ENCODE measurements around the gene HIVEP1.

HIVEP1 gene

GRCh38 chr6:12163744-12164507 is 151.8 kb downstream of the HIVEP1 start:
- TF ChIP-seq, protein P1, sequence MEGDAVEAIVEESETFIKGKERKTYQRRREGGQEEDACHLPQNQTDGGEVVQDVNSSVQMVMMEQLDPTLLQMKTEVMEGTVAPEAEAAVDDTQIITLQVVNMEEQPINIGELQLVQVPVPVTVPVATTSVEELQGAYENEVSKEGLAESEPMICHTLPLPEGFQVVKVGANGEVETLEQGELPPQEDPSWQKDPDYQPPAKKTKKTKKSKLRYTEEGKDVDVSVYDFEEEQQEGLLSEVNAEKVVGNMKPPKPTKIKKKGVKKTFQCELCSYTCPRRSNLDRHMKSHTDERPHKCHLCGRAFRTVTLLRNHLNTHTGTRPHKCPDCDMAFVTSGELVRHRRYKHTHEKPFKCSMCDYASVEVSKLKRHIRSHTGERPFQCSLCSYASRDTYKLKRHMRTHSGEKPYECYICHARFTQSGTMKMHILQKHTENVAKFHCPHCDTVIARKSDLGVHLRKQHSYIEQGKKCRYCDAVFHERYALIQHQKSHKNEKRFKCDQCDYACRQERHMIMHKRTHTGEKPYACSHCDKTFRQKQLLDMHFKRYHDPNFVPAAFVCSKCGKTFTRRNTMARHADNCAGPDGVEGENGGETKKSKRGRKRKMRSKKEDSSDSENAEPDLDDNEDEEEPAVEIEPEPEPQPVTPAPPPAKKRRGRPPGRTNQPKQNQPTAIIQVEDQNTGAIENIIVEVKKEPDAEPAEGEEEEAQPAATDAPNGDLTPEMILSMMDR (IDR thresholded peaks at IDR 0.05; ENCODE audit: low read depth, low read length): no peak
- no peak for TF ChIP-seq MYC (IDR thresholded peaks at IDR 0.05; ENCODE audit: low read depth, low read length)
- TF ChIP-seq POLR2A (IDR thresholded peaks at IDR 0.05; ENCODE audit: extremely low read depth, insufficient read length): no peak
- TF ChIP-seq, protein P2, sequence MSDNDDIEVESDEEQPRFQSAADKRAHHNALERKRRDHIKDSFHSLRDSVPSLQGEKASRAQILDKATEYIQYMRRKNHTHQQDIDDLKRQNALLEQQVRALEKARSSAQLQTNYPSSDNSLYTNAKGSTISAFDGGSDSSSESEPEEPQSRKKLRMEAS (IDR thresholded peaks at IDR 0.05; ENCODE audit: low read depth, low read length): no peak
- no peak overlapping the region for H3K4me3 ChIP-seq (ENCODE audit: low read depth, low read length)
- no peak for DNase-seq (ENCODE audit: low read depth)

- no peak overlapping the region for H3K4me3 ChIP-seq (ENCODE audit: low read depth, low read length)
- TF ChIP-seq MYC (IDR thresholded peaks at IDR 0.05; ENCODE audit: low read depth, low read length) (no peak), POLR2A (IDR thresholded peaks at IDR 0.05; ENCODE audit: extremely low read depth, insufficient read length) (no peak)
- TF ChIP-seq, protein P2 (IDR thresholded peaks at IDR 0.05; ENCODE audit: low read depth, low read length): no peak
- TF ChIP-seq, protein P1 (IDR thresholded peaks at IDR 0.05; ENCODE audit: low read depth, low read length): no peak
- no peak for DNase-seq (ENCODE audit: low read depth)
Observed at GRCh38 chr6:12164508-12164770, 152.3 kb downstream of the HIVEP1 start.

DNA sequence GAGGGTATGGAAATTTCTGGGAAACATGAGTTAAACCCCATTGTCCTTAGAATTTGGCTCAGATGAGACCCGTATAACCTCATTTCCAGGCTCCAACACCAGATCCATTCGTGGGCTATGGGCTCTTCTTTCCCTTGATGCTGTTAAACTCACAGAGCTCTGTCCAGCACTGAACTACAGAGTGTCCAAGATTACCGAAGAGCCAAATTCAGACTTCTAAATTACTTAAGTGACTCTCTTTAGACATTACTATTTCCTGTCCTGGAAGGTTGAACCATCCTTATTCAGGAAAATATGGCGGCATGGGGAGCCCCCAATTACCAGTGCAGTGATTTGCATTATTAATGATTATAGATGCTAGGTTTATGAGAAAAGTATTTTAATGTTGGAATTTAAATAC is 153.2 kb downstream of the HIVEP1 start:
- TF ChIP-seq, protein P2 (IDR thresholded peaks at IDR 0.05; ENCODE audit: low read depth, low read length): no peak
- TF ChIP-seq, protein P1 (IDR thresholded peaks at IDR 0.05; ENCODE audit: low read depth, low read length): no peak
- TF ChIP-seq MYC (IDR thresholded peaks at IDR 0.05; ENCODE audit: low read depth, low read length) (no peak), POLR2A (IDR thresholded peaks at IDR 0.05; ENCODE audit: extremely low read depth, insufficient read length) (no peak)
- no peak for DNase-seq (ENCODE audit: low read depth)
- H3K4me3 ChIP-seq (ENCODE audit: low read depth, low read length): no peak overlapping the region

- no peak for TF ChIP-seq POLR2A (IDR thresholded peaks at IDR 0.05; ENCODE audit: extremely low read depth, insufficient read length)
- no peak for TF ChIP-seq MYC (IDR thresholded peaks at IDR 0.05; ENCODE audit: low read depth, low read length)
- TF ChIP-seq, protein P2 (IDR thresholded peaks at IDR 0.05; ENCODE audit: low read depth, low read length): no peak
- TF ChIP-seq, protein P1 (IDR thresholded peaks at IDR 0.05; ENCODE audit: low read depth, low read length): no peak
- no peak for DNase-seq (ENCODE audit: low read depth)
- H3K4me3 ChIP-seq (ENCODE audit: low read depth, low read length): no peak overlapping the region
Observed at GRCh38 chr6:12165722-12166280, 153.7 kb downstream of the HIVEP1 start.

DNA sequence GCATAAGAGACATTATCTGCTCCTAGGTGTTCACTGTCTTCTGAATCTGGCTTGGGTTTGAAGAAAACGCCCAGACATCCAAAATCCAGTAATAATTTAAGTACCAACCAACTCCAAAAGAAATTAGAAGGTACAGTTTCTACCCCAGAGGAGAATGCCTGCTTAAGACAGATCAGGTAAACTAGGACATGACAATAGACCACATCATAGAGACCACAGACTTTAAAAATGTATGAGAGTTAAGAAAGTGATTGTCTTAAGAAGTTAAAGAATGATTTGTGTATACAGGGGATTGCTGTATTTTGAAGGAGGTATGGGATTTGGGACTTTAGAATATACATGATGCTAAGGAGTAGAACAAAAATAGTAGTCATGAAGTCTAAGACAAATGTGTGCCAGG is 157.3 kb downstream of the HIVEP1 start:
- TF ChIP-seq, protein P1 (IDR thresholded peaks at IDR 0.05; ENCODE audit: low read depth, low read length): no peak
- no peak for TF ChIP-seq MYC (IDR thresholded peaks at IDR 0.05; ENCODE audit: low read depth, low read length)
- TF ChIP-seq, protein P2 (IDR thresholded peaks at IDR 0.05; ENCODE audit: low read depth, low read length): no peak
- no peak for TF ChIP-seq POLR2A (IDR thresholded peaks at IDR 0.05; ENCODE audit: extremely low read depth, insufficient read length)
- no peak for DNase-seq (ENCODE audit: low read depth)
- H3K4me3 ChIP-seq (ENCODE audit: low read depth, low read length): no peak overlapping the region

All from NB4 (cell line).